ENCODE results near the gene TSSC4. TPM values are rescaled to one million over a fixed set of nuclear protein-coding genes. Genes with fewer than 3 reads are reported as not detected.

TSSC4 gene
- total RNA-seq, 4 donors from 2014 or later = 54.8 to 70.2 (median 66.3) TPM

DNA sequence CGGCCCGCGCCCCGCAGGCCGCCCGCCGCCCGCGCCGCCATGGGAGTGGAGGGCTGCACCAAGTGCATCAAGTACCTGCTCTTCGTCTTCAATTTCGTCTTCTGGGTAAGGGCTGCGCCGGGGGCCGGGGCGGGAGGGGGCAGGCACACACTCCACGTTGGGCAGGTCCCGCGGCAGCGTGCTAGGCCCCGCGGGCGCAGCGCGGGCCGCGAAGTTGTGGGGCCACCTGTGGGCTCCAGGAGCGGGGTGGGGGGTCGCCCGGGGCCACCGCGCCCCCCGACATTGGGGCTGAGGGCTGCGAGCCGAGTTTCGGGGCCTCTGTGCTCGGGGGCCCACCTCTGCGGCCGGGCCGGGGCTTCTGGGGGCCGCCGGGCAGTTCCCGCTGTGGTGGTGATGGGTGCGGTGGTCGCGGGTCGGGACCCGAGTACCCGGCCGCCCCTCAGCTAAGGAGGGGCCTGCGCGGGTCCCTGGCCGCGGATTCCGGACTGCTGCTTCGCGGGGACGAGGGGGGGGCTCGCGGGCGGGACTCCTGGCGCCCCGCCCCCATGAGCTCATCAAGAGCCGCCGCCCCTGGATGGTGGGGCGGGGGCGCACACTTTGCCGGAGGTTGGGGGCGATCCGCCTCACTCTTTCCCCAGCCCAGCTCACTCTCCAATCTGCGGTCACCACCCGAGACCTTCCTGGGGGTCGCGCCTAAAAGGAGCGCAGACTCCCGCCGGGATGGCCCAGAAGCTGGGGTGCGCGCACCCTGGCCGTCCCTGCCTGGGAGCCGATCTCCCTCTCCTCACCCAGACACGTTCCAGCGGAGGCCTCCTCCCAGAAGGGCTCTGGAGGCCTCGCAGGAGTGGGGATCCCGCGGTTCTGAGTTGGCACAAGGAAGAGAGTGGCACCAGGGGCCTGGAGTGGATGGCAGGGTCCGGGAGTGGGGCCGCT is 22.8 kb upstream of the TSSC4 start:
- H3K27me3 ChIP-seq = no peaks in the 10 kb centered on the region
- H3K4me3 ChIP-seq = peak overlapping the region; percentile 84 to 88
- H3K36me3 ChIP-seq = no peaks in the 10 kb centered on the region
- peak overlapping the region; percentile 98 to 100 (median 100) for H3K27ac ChIP-seq
- no peaks in the 10 kb centered on the region for H3K9me3 ChIP-seq
- peaks cover 6 to 52% (median 44%) of the 10 kb centered on the region in 3 donors for H3K4me1 ChIP-seq
- 0% methylated on average over 2 of the region's 88 CpGs; no CpG with 5 or more reads in 1 of the 2 donors for WGBS, 2 donors (ENCODE audit: low coverage in 1 of 2)
- ATAC-seq = peak; percentile 60
- peak; percentile 59 for TF ChIP-seq POLR2AphosphoS5 (IDR thresholded peaks at IDR 0.05)
- TF ChIP-seq EP300 (IDR thresholded peaks at IDR 0.05) = no peak
- TF ChIP-seq CTCF (IDR thresholded peaks at IDR 0.05) = no peak
- TF ChIP-seq POLR2A (IDR thresholded peaks at IDR 0.05) = peak in 1 of 2 donors; percentile 21

GRCh38 chr11:2378527-2379210 is 21.9 kb upstream of the TSSC4 start:
- ATAC-seq = peak; percentile 20
- 10% methylated on average over 9 of the region's 23 CpGs; no CpG with 5 or more reads in 1 of the 2 donors for WGBS, 2 donors (ENCODE audit: low coverage in 1 of 2)
- Histone ChIP-seq H3K27ac (peak overlapping the region; percentile 98 to 100 (median 100)), H3K36me3 (no peaks in the 10 kb centered on the region), H3K4me1 (peaks cover 8 to 61% (median 53%) of the 10 kb centered on the region in 3 donors), H3K27me3 (no peaks in the 10 kb centered on the region), H3K9me3 (no peaks in the 10 kb centered on the region), H3K4me3 (peak overlapping the region; percentile 84 to 88)
- TF ChIP-seq POLR2A (IDR thresholded peaks at IDR 0.05) (no peak), EP300 (IDR thresholded peaks at IDR 0.05) (no peak), POLR2AphosphoS5 (IDR thresholded peaks at IDR 0.05) (no peak), CTCF (IDR thresholded peaks at IDR 0.05) (no peak)

GRCh38 chr11:2379466-2380174 is 20.9 kb upstream of the TSSC4 start:
- Histone ChIP-seq H3K27me3 (no peaks in the 10 kb centered on the region), H3K4me3 (peak overlapping the region; percentile 84 to 88), H3K9me3 (no peaks in the 10 kb centered on the region), H3K36me3 (no peaks in the 10 kb centered on the region), H3K4me1 (peaks cover 8 to 71% (median 61%) of the 10 kb centered on the region in 3 donors), H3K27ac (peak overlapping the region; percentile 98 to 100 (median 100))
- TF ChIP-seq CTCF (IDR thresholded peaks at IDR 0.05) (no peak), POLR2A (IDR thresholded peaks at IDR 0.05) (no peak), POLR2AphosphoS5 (IDR thresholded peaks at IDR 0.05) (no peak), EP300 (IDR thresholded peaks at IDR 0.05) (no peak)
- no peak for ATAC-seq
- 0 to 18% methylated on average over 1 to 3 of the region's 11 CpGs for WGBS, 2 donors (ENCODE audit: low coverage in 1 of 2)

DNA sequence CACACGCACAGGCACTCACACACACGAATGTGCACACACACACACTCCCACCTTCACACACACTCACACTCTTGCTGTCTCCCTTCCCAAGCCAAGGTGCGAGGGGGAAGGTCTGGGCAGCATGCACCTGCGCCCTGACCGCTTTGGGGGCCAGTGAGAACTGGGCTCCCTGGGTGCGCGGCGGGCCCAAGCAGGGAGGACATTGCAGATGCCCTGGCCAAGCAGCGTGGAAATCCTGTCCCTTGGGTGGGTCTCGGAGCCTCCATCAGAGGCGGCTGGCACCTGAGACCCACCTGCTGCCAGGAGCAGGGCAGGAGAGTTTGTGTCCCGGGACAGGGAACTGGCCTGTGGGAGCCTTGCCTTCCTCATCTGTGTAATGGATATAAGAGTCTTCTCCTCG is 20.2 kb upstream of the TSSC4 start:
- no peaks in the 10 kb centered on the region for H3K36me3 ChIP-seq
- no peak for ATAC-seq
- peaks cover 8 to 78% (median 67%) of the 10 kb centered on the region in 3 donors for H3K4me1 ChIP-seq
- H3K27me3 ChIP-seq = no peaks in the 10 kb centered on the region
- no peak for TF ChIP-seq POLR2AphosphoS5 (IDR thresholded peaks at IDR 0.05)
- no peak for TF ChIP-seq EP300 (IDR thresholded peaks at IDR 0.05)
- no peak for TF ChIP-seq POLR2A (IDR thresholded peaks at IDR 0.05)
- no peak for TF ChIP-seq CTCF (IDR thresholded peaks at IDR 0.05)
- peak overlapping the region in 1 of 2 donors; percentile 84 for H3K4me3 ChIP-seq
- H3K27ac ChIP-seq = peak overlapping the region; percentile 98 to 100 (median 100)
- 0% methylated on average over 2 of the region's 13 CpGs; no CpG with 5 or more reads in 1 of the 2 donors for WGBS, 2 donors (ENCODE audit: low coverage in 1 of 2)
- no peaks in the 10 kb centered on the region for H3K9me3 ChIP-seq

Measured in gastroesophageal sphincter (tissue), 4 donors.